Astrocyte (in vitro differentiated cells and primary cell): ENCODE data around the gene PRPF40B. TPM values are rescaled to one million over a fixed set of nuclear protein-coding genes. Genes with fewer than 3 reads are reported as not detected.

ENCODE experiments used
- DNase-seq: peaks from one replicate; pipeline ENCODE4 v3.0.0-alpha.2; 2010; ENCODE audit warnings: low read depth
- FAIRE-seq: peaks from 2 replicates; lab custom pipeline; 2011; peaks lifted over from hg19 to GRCh38; lab: Jason Lieb, UNC
- H2AFZ ChIP-seq: 2 replicates; pipeline ENCODE4 v1.6.0; 2012; ENCODE audit warnings: low read depth, low read length, inconsistent platforms
- H3K27ac ChIP-seq: 2 replicates; pipeline ENCODE4 v1.5.1; 2011; ENCODE audit warnings: low read depth, low read length, inconsistent platforms
- H3K27me3 ChIP-seq: 2 replicates; pipeline ENCODE4 v1.6.0; 2011; ENCODE audit warnings: low read length, inconsistent platforms; ENCODE audit not compliant: insufficient read depth
- H3K36me3 ChIP-seq: 2 replicates; pipeline ENCODE4 v1.5.1; 2011; ENCODE audit warnings: low read length, inconsistent platforms; ENCODE audit not compliant: insufficient read depth
- H3K4me1 ChIP-seq: 2 replicates; pipeline ENCODE4 v1.5.1; 2011; ENCODE audit warnings: low read length, inconsistent platforms; ENCODE audit not compliant: insufficient read depth
- H3K4me2 ChIP-seq: 2 replicates; pipeline ENCODE4 v1.6.0; 2012; ENCODE audit warnings: low read length, inconsistent platforms
- H3K4me3 ChIP-seq: 2 replicates; pipeline ENCODE4 v1.5.1; 2011; ENCODE audit warnings: low read depth, mild to moderate bottlenecking, low read length, inconsistent platforms; ENCODE audit not compliant: insufficient read depth
- H3K79me2 ChIP-seq: 2 replicates; pipeline ENCODE4 v1.6.0; 2012; ENCODE audit warnings: mild to moderate bottlenecking, low read length, inconsistent platforms; ENCODE audit not compliant: insufficient read depth
- H3K9ac ChIP-seq: 2 replicates; pipeline ENCODE4 v1.6.0; 2012; ENCODE audit warnings: mild to moderate bottlenecking, low read length, inconsistent platforms
- H3K9me3 ChIP-seq: 2 replicates; pipeline ENCODE4 v1.5.1; 2012; ENCODE audit warnings: low read depth, mild to moderate bottlenecking, low read length, inconsistent platforms; ENCODE audit not compliant: insufficient read depth
- H4K20me1 ChIP-seq: 2 replicates; pipeline ENCODE4 v1.6.0; 2012; ENCODE audit warnings: low read length, inconsistent platforms; ENCODE audit not compliant: insufficient read depth
- H3K27ac Mint-ChIP-seq: one replicate; pipeline ENCODE4 v1.8.0; 2021; ENCODE audit warnings: mild to moderate bottlenecking, mixed read lengths; ENCODE audit not compliant: unreplicated experiment
- H3K27me3 Mint-ChIP-seq: one replicate; pipeline ENCODE4 v1.8.0; 2021; ENCODE audit warnings: low read depth, mixed read lengths; ENCODE audit not compliant: unreplicated experiment
- H3K36me3 Mint-ChIP-seq: one replicate; pipeline ENCODE4 v1.8.0; 2021; ENCODE audit warnings: low read depth, mixed read lengths; ENCODE audit not compliant: unreplicated experiment
- H3K4me1 Mint-ChIP-seq: one replicate; pipeline ENCODE4 v1.8.0; 2021; ENCODE audit warnings: low read depth, mixed read lengths; ENCODE audit not compliant: unreplicated experiment
- H3K4me3 Mint-ChIP-seq: one replicate; pipeline ENCODE4 v1.8.0; 2021; ENCODE audit warnings: mild to moderate bottlenecking, moderate library complexity, mixed read lengths; ENCODE audit not compliant: unreplicated experiment
- H3K9me3 Mint-ChIP-seq: one replicate; pipeline ENCODE4 v1.8.0; 2021; ENCODE audit warnings: mild to moderate bottlenecking, mixed read lengths; ENCODE audit not compliant: unreplicated experiment
- CTCF ChIP-seq: IDR thresholded peaks from 2 replicates; pipeline ENCODE4 v1.5.1; 2011; ENCODE audit warnings: low read depth, mild to moderate bottlenecking, inconsistent platforms, low read length, moderate library complexity; ENCODE audit not compliant: insufficient read depth
- EZH2 ChIP-seq: IDR thresholded peaks from 2 replicates; pipeline ENCODE4 v1.6.1; 2012; ENCODE audit warnings: mild to moderate bottlenecking, low read length, inconsistent platforms; ENCODE audit not compliant: insufficient read depth
- total RNA-seq: library from RNA; stranded (reverse); gene quantifications from 2 replicates; pipeline ENCODE4 v1.2.1, GENCODE V29; 2021

Gene PRPF40B
- total RNA-seq, 1 donor from 2014 or later = 10.1 TPM

GRCh38 chr12:49643961-49644619, 20.7 kb downstream of the PRPF40B start:
- FAIRE-seq (no peak), DNase-seq (no peak)
- no peaks in the 10 kb centered on the region for H3K79me2 ChIP-seq
- H4K20me1 ChIP-seq = peaks cover 4% of the 10 kb centered on the region
- H3K36me3 ChIP-seq = peaks cover 33% of the 10 kb centered on the region
- no peak overlapping the region for H2AFZ ChIP-seq
- H3K9me3 Mint-ChIP-seq = no peaks in the 10 kb centered on the region
- H3K4me3 Mint-ChIP-seq = no peak overlapping the region
- no peak overlapping the region for H3K27ac ChIP-seq
- TF ChIP-seq EZH2 = no peak
- TF ChIP-seq CTCF = no peak
- no peaks in the 10 kb centered on the region for H3K27me3 ChIP-seq
- H3K27me3 Mint-ChIP-seq = no peaks in the 10 kb centered on the region
- peaks cover 25% of the 10 kb centered on the region for H3K36me3 Mint-ChIP-seq
- no peaks in the 10 kb centered on the region for H3K4me1 ChIP-seq
- no peak overlapping the region for H3K9ac ChIP-seq
- H3K9me3 ChIP-seq = no peaks in the 10 kb centered on the region
- H3K4me2 ChIP-seq = no peak overlapping the region
- H3K4me3 ChIP-seq = no peak overlapping the region
- H3K4me1 Mint-ChIP-seq = peaks cover 18% of the 10 kb centered on the region
- H3K27ac Mint-ChIP-seq = no peak overlapping the region

- Mint-ChIP-seq H3K4me3 (no peak overlapping the region), H3K9me3 (no peaks in the 10 kb centered on the region), H3K4me1 (peaks cover 18% of the 10 kb centered on the region), H3K27ac (peak overlapping the region; percentile 59), H3K36me3 (peaks cover 28% of the 10 kb centered on the region), H3K27me3 (no peaks in the 10 kb centered on the region)
- FAIRE-seq = peak; percentile 29
- Histone ChIP-seq H4K20me1 (peaks cover 4% of the 10 kb centered on the region), H3K36me3 (peaks cover 35% of the 10 kb centered on the region), H3K4me1 (no peaks in the 10 kb centered on the region), H2AFZ (no peak overlapping the region), H3K9me3 (no peaks in the 10 kb centered on the region), H3K9ac (no peak overlapping the region), H3K27me3 (no peaks in the 10 kb centered on the region), H3K4me2 (no peak overlapping the region), H3K79me2 (no peaks in the 10 kb centered on the region), H3K27ac (no peak overlapping the region), H3K4me3 (no peak overlapping the region)
- no peak for TF ChIP-seq EZH2
- TF ChIP-seq CTCF = peak; percentile 95
- no peak for DNase-seq
Measured at GRCh38 chr12:49644620-49644994, 21.2 kb downstream of the PRPF40B start.
